HG02885 (cell line): ENCODE results near the gene REV3L.
"Not testable (repeated sequence)": the region's sequence is repeated elsewhere in the genome, so short reads cannot be mapped to it uniquely, and the experiment has no call there.

ENCODE experiments used
- ATAC-seq: cut with Tn5 transposase; IDR thresholded peaks from one replicate; pipeline ENCODE4 v1.9.1; 2021; ENCODE audit warnings: mild to moderate bottlenecking; ENCODE audit not compliant: unreplicated experiment, poor library complexity

REV3L gene

GRCh38 chr6:111326563-111326962 lies 156.5 kb downstream of the REV3L start:
- ATAC-seq: no peak

GRCh38 chr6:111322145-111322544 lies 160.9 kb downstream of the REV3L start:
- no peak for ATAC-seq

- not testable (repeated sequence) for ATAC-seq
Observed at GRCh38 chr6:111307950-111308349, 175.1 kb downstream of the REV3L start.

GRCh38 chr6:111307275-111307858 lies 175.7 kb downstream of the REV3L start:
- ATAC-seq: no peak

- no peak for ATAC-seq
Observed at GRCh38 chr6:111306104-111306888, 176.7 kb downstream of the REV3L start.

- ATAC-seq: peak; percentile 79
Observed at GRCh38 chr6:111301946-111302345, 181.1 kb downstream of the REV3L start.

GRCh38 chr6:111300938-111301800 lies 181.8 kb downstream of the REV3L start:
- ATAC-seq: not testable (repeated sequence)

GRCh38 chr6:111297776-111298175 lies 185.2 kb downstream of the REV3L start:
- ATAC-seq: no peak

GRCh38 chr6:111294374-111294967 lies 188.5 kb downstream of the REV3L start:
- ATAC-seq: no peak

- peak; percentile 18 for ATAC-seq
Observed at GRCh38 chr6:111291336-111292259, 191.4 kb downstream of the REV3L start.

- ATAC-seq: peak; percentile 91
Observed at GRCh38 chr6:111290689-111291335, 192.2 kb downstream of the REV3L start.

- not testable (repeated sequence) for ATAC-seq
Observed at GRCh38 chr6:111284356-111284755, 198.7 kb downstream of the REV3L start.

GRCh38 chr6:111283707-111284106 lies 199.3 kb downstream of the REV3L start:
- no peak for ATAC-seq

GRCh38 chr6:111282515-111282914 lies 200.5 kb downstream of the REV3L start:
- ATAC-seq: no peak

GRCh38 chr6:111280445-111280955 lies 202.5 kb downstream of the REV3L start:
- ATAC-seq: no peak

- ATAC-seq: no peak
Observed at GRCh38 chr6:111278731-111279130, 204.3 kb downstream of the REV3L start.

- no peak for ATAC-seq
Observed at GRCh38 chr6:111277819-111278218, 205.2 kb downstream of the REV3L start.

- ATAC-seq: no peak
Observed at GRCh38 chr6:111276736-111277135, 206.3 kb downstream of the REV3L start.

GRCh38 chr6:111276335-111276734 lies 206.7 kb downstream of the REV3L start:
- ATAC-seq: no peak
